A673 (cell line): ENCODE measurements around the gene NR0B1. TPM values are rescaled to one million over a fixed set of nuclear protein-coding genes. Genes with fewer than 3 reads are reported as not detected.

Source experiments
- BruUV-seq: library from RNA; stranded (reverse); fragments of 400-500 nt; replicated peaks from 2 replicates; lab custom pipeline; 2021; lab: Mats Ljungman, UMichigan
- CTCF ChIA-PET: fragments of 300-600 bp; sonication (Branson Sonifier 250); formaldehyde crosslinking; loops from one replicate; lab custom pipeline; 2022; ENCODE audit warnings: antibody characterized with exemption; lab: Charles Lee
- POLR2A ChIA-PET: fragments of 300-600 bp; sonication (Branson Sonifier 250); formaldehyde crosslinking; loops from one replicate; lab custom pipeline; 2022; ENCODE audit warnings: antibody characterized with exemption; ENCODE audit not compliant: low non-redundant PET; lab: Charles Lee
- DNase-seq: peaks from one replicate; pipeline ENCODE4 v3.0.0-alpha.2; 2015; ENCODE audit warnings: low spot score
- H3K27ac ChIP-seq: fragments of 200-600 bp; sonication (generic); 2 replicates; pipeline ENCODE4 v1.5.1; 2016; ENCODE audit warnings: mixed run types, low read depth, mild to moderate bottlenecking, mixed read lengths, antibody characterized with exemption, low read length; ENCODE audit not compliant: poor library complexity, severe bottlenecking
- H3K27me3 ChIP-seq: fragments of 200-600 bp; sonication (generic); replicated peaks from 2 replicates; pipeline ENCODE4 v1.6.1; 2017; ENCODE audit warnings: mixed run types, low read depth, mild to moderate bottlenecking, mixed read lengths, antibody characterized with exemption, low read length; ENCODE audit not compliant: insufficient read depth, poor library complexity
- H3K36me3 ChIP-seq: fragments of 200-600 bp; sonication (generic); 2 replicates; pipeline ENCODE4 v1.6.1; 2016; ENCODE audit warnings: mixed run types, mild to moderate bottlenecking, mixed read lengths, antibody characterized with exemption, low read length; ENCODE audit not compliant: insufficient read depth, poor library complexity, severe bottlenecking
- H3K4me1 ChIP-seq: fragments of 200-600 bp; sonication (generic); 2 replicates; pipeline ENCODE4 v1.6.1; 2017; ENCODE audit warnings: mixed run types, mild to moderate bottlenecking, mixed read lengths, antibody characterized with exemption, low read length; ENCODE audit not compliant: insufficient read depth, poor library complexity, severe bottlenecking
- H3K4me3 ChIP-seq: fragments of 200-600 bp; sonication (generic); 2 replicates; pipeline ENCODE4 v1.5.1; 2016; ENCODE audit warnings: low read depth, mixed run types, mild to moderate bottlenecking, mixed read lengths, low read length; ENCODE audit not compliant: poor library complexity, severe bottlenecking
- H3K9me3 ChIP-seq: fragments of 200-600 bp; sonication (generic); 2 replicates; pipeline ENCODE4 v1.6.1; 2016; ENCODE audit warnings: mixed run types, low read depth, mild to moderate bottlenecking, mixed read lengths, antibody characterized with exemption, low read length; ENCODE audit not compliant: poor library complexity, severe bottlenecking
- CTCF ChIP-seq: fragments of 300-800, 200-600 bp; sonication (generic); conservative IDR thresholded peaks from 2 replicates; pipeline ENCODE4 v1.5.1; 2017; ENCODE audit warnings: low read depth, mild to moderate bottlenecking, antibody characterized with exemption, low read length, moderate library complexity, mixed read lengths
- EZH2 ChIP-seq: fragments of 200-600 bp; sonication (generic); IDR thresholded peaks from 2 replicates; pipeline ENCODE4 v1.6.1; 2017; ENCODE audit warnings: borderline replicate concordance, low read depth, mild to moderate bottlenecking, mixed read lengths, antibody characterized with exemption, low read length; ENCODE audit not compliant: poor library complexity, severe bottlenecking
- intact Hi-C: fragments of 100-400 bp; cut with micrococcal nuclease; formaldehyde crosslinking; loops from one replicate; pipeline ENCODE4 v1.10.0; 2022; ENCODE audit not compliant: unreplicated experiment
- total RNA-seq: library from RNA; stranded (reverse); gene quantifications from 2 replicates; pipeline ENCODE4 v1.2.3, GENCODE V29; 2021

The NR0B1 gene
- total RNA-seq, 1 experiment from 2014 or later: 69.6 TPM

DNA sequence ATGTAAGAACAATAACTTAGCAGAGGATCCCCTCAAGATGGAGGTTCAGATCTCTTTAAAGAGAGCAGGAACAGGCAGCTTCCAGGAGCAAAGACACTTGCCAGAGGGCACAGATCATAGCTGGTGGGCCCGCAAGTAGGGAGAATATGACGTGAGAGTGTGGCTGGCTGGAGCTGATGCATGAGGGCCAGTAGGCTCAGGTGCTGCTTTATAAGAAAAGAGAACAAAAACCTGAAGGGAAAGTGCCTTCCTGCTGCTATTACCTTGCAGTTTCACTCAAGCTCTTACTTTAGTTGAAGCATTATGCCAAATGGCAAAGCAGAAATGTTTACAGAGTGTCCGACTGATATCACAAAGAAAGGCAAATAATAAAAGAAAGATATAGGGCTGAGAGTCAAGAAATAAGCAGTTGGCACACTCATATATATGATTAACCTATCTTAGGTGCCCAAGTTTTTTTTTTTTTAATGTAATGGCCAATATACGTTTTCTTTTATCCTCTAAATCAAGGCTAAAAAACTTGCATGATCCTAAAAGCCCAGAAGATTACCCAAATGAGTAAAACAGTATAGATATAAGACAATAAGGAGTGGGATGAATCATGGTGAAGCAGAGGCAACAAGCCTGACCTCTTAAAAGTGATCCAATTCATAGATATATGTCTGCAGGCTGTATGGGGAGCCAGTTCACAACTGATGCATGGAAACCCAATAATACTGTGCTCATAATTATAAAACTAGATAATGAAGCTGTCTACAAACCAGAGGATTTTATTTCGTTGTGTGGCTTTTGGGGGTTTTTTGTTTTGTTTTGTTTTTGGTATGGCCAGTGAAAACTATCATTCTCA is 12.6 kb downstream of the NR0B1 start:
- H3K36me3 ChIP-seq: no peaks in the 10 kb centered on the region
- ChIA-PET CTCF (no interaction called here), POLR2A (no interaction called here)
- H3K27ac ChIP-seq: no peak overlapping the region
- no peak overlapping the region for H3K4me3 ChIP-seq
- H3K9me3 ChIP-seq: no peaks in the 10 kb centered on the region
- H3K27me3 ChIP-seq: no peaks in the 10 kb centered on the region
- intact Hi-C loops: no loop called here
- TF ChIP-seq EZH2 (no peak), CTCF (no peak)
- no peak for DNase-seq
- BruUV-seq: no TSS peak
- H3K4me1 ChIP-seq: peaks cover 10% of the 10 kb centered on the region

DNA sequence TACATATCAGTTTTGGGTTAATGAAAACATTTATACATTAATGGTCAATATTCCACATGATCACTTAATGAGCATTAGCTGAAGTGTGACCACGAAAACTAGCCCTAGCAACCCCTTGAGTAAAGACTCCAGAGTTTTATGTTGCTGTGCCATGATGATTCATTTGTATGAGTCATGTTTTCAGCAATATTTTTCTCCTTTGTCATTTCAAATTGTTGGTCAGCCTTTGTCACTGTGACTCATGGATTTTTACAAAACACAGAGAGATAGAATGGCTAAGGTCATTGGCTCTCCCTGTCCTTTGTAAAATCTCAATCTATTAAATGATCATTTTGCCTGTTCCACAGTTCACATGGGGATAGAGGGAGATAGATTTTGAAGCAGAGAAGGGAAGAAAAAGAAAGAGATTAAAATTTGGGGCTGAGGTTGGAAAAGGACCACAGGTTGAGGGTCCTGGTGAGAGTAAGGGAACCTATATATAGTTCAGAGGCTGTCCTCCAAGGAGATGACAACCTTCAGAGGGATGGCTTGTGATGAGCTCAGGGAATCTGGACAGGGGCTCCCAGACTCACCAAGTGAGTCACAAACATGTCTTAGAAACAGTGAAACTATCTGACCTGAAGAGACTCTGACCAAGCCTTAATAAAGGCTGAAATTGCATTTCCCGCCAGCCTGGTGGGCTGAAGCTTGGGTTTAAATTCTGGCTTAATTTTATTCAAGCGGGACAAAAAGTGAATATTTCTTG is 25.6 kb downstream of the NR0B1 start:
- Histone ChIP-seq H3K27ac (no peak overlapping the region), H3K36me3 (no peaks in the 10 kb centered on the region), H3K27me3 (no peaks in the 10 kb centered on the region), H3K4me1 (no peaks in the 10 kb centered on the region), H3K4me3 (no peak overlapping the region), H3K9me3 (no peaks in the 10 kb centered on the region)
- CTCF ChIA-PET: no interaction called here
- POLR2A ChIA-PET: interaction anchor here (0.7 kb wide), 1 partner anchor 182 kb away, joined by 4 read pairs; no protein-coding TSS in a partner anchor
- intact Hi-C loops: no loop called here
- TF ChIP-seq CTCF: no peak
- TF ChIP-seq EZH2: no peak
- peak; percentile 36 for DNase-seq
- BruUV-seq: no TSS peak

DNA sequence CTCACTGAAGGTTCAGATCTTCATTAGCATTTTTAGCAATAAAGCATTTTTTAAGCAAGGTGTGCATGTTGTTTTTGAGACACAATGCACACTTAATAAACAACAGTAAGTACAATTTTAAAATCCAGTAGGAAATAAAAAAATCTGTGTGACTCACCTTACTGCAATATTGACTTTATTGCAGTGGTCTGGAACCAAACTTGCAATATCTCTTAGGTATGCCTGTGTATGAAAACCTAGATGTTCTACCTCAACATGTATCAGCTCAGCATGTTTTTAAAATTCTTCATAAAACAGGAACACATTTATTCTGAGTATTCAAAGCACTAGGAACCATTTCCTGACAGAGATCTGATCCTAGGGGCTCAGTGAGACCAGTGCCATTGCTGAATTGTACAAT is 26.7 kb downstream of the NR0B1 start:
- no peak overlapping the region for H3K4me3 ChIP-seq
- no peak overlapping the region for H3K27ac ChIP-seq
- H3K9me3 ChIP-seq: no peaks in the 10 kb centered on the region
- intact Hi-C loops: no loop called here
- no peak for DNase-seq
- no peaks in the 10 kb centered on the region for H3K4me1 ChIP-seq
- CTCF ChIA-PET: no interaction called here
- H3K36me3 ChIP-seq: no peaks in the 10 kb centered on the region
- POLR2A ChIA-PET: no interaction called here
- BruUV-seq: no TSS peak
- TF ChIP-seq EZH2 (no peak), CTCF (no peak)
- H3K27me3 ChIP-seq: no peaks in the 10 kb centered on the region
